H1 (cell line): Measurements from ENCODE around the gene SLC20A1.

Experiments
- CHD2 ChIP-seq: IDR thresholded peaks from 2 replicates; pipeline ENCODE4 v1.6.1; 2012; ENCODE audit warnings: low read length, improper control_type of control experiment
- EGR1 ChIP-seq: IDR thresholded peaks from 2 replicates; pipeline ENCODE4 v1.6.1; 2011; ENCODE audit warnings: low read depth, low read length, borderline replicate concordance
- GTF2F1 ChIP-seq: IDR thresholded peaks from 2 replicates; pipeline ENCODE4 v1.6.1; 2012; ENCODE audit warnings: low read depth, low read length, improper control_type of control experiment, borderline replicate concordance
- POLR2A ChIP-seq, 2 experiments: IDR thresholded peaks; 1 replicate in 1 of 2; 2 replicates in 1 of 2; pipeline ENCODE4 v1.6.1; 2011; ENCODE audit warnings: low read depth in 2 of 2, low read length in 2 of 2, mild to moderate bottlenecking in 2 of 2; ENCODE audit errors: control extremely low read depth in 1 of 2

DNA sequence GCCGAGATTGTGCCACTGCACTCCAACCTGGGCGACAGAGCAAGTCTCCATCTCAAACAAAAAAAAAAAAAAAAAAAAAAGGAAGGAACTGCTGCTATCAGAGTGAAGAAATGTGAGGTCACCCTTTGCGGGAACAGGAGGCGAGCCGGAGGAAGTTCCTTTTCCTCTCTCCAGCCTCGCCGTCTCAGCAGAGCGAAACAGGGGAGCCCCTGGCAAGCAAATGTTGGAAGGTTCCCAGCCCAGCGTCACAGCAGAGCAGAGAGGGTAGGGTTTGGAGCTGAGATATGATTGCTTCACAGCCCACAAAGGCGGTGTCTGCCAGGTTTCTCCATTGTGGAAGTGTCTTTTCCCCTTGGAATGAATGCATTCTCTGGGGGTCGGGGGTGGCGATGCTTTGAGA, 28.5 kb downstream of the SLC20A1 start:
- TF ChIP-seq GTF2F1 (no peak), POLR2A (IDR thresholded peaks at IDR 0.05; ENCODE audit: control extremely low read depth in 1 of 2, low read depth in 2 of 2, low read length in 2 of 2) (no peak), EGR1 (no peak), CHD2 (no peak)
